GM21576 (cell line): Measurements from ENCODE around the gene SAMD4B.
A peak's percentile ranks its signal among the peaks of the same experiment; 100 is the strongest.

Experiments
- ATAC-seq: cut with Tn5 transposase; IDR thresholded peaks from one replicate; pipeline ENCODE4 v1.9.1; 2021; ENCODE audit warnings: mild to moderate bottlenecking, moderate library complexity; ENCODE audit not compliant: unreplicated experiment

The SAMD4B gene

DNA sequence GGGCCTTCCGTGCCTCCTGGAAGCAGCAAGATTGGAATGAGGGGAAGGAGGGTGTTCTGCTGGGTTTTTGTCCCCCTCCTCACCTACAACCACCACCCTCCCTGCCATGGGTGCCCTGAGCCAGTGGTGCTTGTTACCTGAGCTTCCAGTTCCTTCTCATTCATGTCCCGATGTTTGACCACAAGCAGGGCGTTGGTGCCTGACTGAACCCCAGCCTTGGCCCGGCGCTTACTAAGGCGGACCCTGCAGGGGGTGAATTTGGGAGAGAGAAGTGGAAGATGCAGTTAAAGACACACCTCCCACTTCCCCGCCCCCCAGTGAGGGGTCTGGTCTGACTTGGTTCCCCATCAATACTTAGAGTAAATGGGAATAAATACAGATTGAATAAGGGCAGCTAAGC is 44.3 kb downstream of the SAMD4B start:
- ATAC-seq: no peak

- ATAC-seq: no peak
Observed at GRCh38 chr19:39388657-39389056, 46.4 kb downstream of the SAMD4B start.

GRCh38 chr19:39389631-39390414 is 47.6 kb downstream of the SAMD4B start:
- no peak for ATAC-seq

GRCh38 chr19:39390451-39390750 is 48.2 kb downstream of the SAMD4B start:
- ATAC-seq: no peak

- peak; percentile 84 for ATAC-seq
Observed at GRCh38 chr19:39390751-39391437, 48.7 kb downstream of the SAMD4B start, which contains the start of the genes MED29 and PAF1. MED29 (plus strand) TSS chr19:39391378; CDS start chr19:39391423, 45 bp downstream. PAF1 (minus strand) TSS chr19:39391106; CDS start chr19:39390864, 242 bp downstream.

DNA sequence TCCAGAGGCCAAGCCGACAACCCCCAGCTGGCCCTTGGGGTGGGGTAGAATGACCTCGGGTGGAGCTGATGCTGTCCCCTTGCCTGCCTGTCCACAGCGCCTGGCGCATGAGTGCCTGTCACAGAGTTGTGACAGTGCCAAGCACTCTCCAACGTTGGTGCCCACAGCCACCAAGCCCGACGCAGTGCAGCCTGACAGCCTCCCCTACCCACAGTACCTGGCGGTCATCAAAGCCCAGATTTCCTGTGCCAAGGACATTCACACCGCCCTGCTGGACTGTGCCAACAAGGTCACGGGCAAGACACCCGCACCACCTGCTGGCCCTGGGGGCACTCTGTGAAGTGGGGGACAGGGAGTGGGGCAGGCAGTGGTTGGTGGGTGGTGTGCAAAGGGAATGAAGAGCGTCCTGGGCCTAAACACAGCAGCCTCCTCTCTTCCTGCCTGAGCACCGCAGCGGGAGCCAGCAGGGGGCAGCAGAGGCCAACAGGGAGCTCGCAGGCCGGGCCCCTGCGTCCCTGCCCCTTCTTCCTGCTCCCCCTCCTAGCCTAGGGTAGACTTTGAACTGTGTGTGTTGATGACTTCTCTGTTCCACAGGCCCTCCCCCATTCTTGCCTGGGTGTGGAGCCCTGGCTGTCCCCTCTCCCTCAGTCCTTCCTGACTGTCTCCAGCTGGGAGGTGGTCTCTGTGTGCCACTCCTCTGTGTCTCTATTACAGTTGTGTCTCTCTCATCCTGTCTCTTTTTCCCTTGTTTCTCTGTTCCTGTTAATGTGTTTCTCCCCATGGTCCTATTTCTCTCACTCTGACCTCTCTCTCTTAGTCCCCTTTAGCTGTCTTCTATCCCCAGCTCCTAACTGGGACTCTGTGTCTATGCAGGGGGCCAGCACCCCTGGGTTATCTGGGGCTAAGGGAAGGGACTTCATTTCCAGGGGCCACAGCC is 55.4 kb downstream of the SAMD4B start:
- peak; percentile 40 for ATAC-seq

GRCh38 chr19:39398297-39398864 is 56.2 kb downstream of the SAMD4B start:
- ATAC-seq: no peak

DNA sequence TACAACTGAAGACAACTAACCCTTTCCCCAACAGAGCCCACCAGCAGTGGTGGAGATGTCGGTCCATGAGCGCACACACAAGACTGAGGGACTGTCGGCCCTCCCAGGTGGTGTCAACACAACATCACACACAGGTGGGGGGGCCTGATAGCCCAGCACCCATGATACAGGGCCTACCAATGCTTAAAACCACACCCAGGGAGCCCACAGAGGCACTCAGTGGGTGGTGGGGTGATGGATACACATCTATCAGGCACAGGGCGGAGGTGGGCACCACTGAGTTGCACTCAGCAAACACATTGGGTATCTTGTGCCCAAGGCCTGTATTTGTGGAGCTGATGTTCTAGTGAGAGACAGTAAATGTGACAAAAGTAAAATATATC is 57.4 kb downstream of the SAMD4B start:
- no peak for ATAC-seq

- no peak for ATAC-seq
Observed at GRCh38 chr19:39400061-39400460, 57.8 kb downstream of the SAMD4B start.

GRCh38 chr19:39401070-39401548 is 58.9 kb downstream of the SAMD4B start:
- no peak for ATAC-seq

GRCh38 chr19:39401549-39402345 is 59.5 kb downstream of the SAMD4B start:
- no peak for ATAC-seq

GRCh38 chr19:39402346-39403300 is 60.4 kb downstream of the SAMD4B start:
- ATAC-seq: no peak

GRCh38 chr19:39403331-39404312 is 61.4 kb downstream of the SAMD4B start:
- ATAC-seq: peak; percentile 14

GRCh38 chr19:39405261-39405957 is 63.2 kb downstream of the SAMD4B start:
- ATAC-seq: no peak

GRCh38 chr19:39405958-39406655 is 63.9 kb downstream of the SAMD4B start:
- ATAC-seq: no peak

GRCh38 chr19:39406656-39407409 is 64.6 kb downstream of the SAMD4B start, which contains the start of gene ZFP36:
ZFP36 (plus strand) TSS chr19:39406847; CDS start chr19:39406905, 58 bp downstream.
- ATAC-seq: no peak
